Lung (tissue), 12 donors: ENCODE results near the gene TMEM131L. TPM values are rescaled to one million over a fixed set of nuclear protein-coding genes. Genes with fewer than 3 reads are reported as not detected.
"Not testable (repeated sequence)": the region's sequence is repeated elsewhere in the genome, so short reads cannot be mapped to it uniquely, and the experiment has no call there.

Experiments used
- ATAC-seq: fragments of 200-7000 bp; cut with Tn5 transposase; one replicate; pipeline ENCODE4 v1.9.1; 2020; ENCODE audit warnings: moderate number of reproducible peaks; ENCODE audit not compliant: insufficient read depth, low FRiP score
- DNase-seq, 3 donors: peaks; one replicate each; pipeline ENCODE4 v3.0.0-alpha.2; 2013 to 2017
- H3K27ac ChIP-seq, 2 donors: one replicate each; pipeline ENCODE4 v1.5.1; 2013; ENCODE audit warnings: mild to moderate bottlenecking in 2 of 2, moderate library complexity in 2 of 2, control low read depth in 1 of 2, inconsistent platforms in 1 of 2, low read depth in 1 of 2, low read length in 1 of 2
- H3K27me3 ChIP-seq, 3 donors: one replicate each; pipeline ENCODE4 v1.5.1; 2013; ENCODE audit warnings: low read length in 2 of 3; ENCODE audit not compliant: control insufficient read depth in 3 of 3, insufficient read depth in 3 of 3
- H3K36me3 ChIP-seq, 4 donors: one replicate each; pipeline ENCODE4 v1.5.1; 2013; ENCODE audit warnings: low read length in 4 of 4, mild to moderate bottlenecking in 1 of 4, moderate library complexity in 1 of 4; ENCODE audit not compliant: control insufficient read depth in 4 of 4, insufficient read depth in 4 of 4
- H3K4me1 ChIP-seq, 5 donors: one replicate each; pipeline ENCODE4 v1.5.1; 2013; ENCODE audit warnings: low read length in 5 of 5, mild to moderate bottlenecking in 2 of 5, moderate library complexity in 1 of 5; ENCODE audit not compliant: control insufficient read depth in 5 of 5, insufficient read depth in 5 of 5
- H3K4me3 ChIP-seq: one replicate; pipeline ENCODE4 v1.5.1; 2013; ENCODE audit warnings: mild to moderate bottlenecking, control low read depth, moderate library complexity
- H3K9ac ChIP-seq, 2 donors: one replicate each; pipeline ENCODE4 v1.5.1; 2013; ENCODE audit warnings: low read length in 2 of 2, control low read depth in 1 of 2; ENCODE audit not compliant: insufficient read depth in 1 of 2
- H3K9me3 ChIP-seq, 4 donors: one replicate each; pipeline ENCODE4 v1.5.1; 2013; ENCODE audit warnings: low read length in 3 of 4, mild to moderate bottlenecking in 1 of 4, moderate library complexity in 1 of 4; ENCODE audit not compliant: control insufficient read depth in 4 of 4, insufficient read depth in 3 of 4
- CTCF ChIP-seq: IDR thresholded peaks from 2 replicates; pipeline ENCODE4 v1.5.1; 2012; ENCODE audit warnings: mild to moderate bottlenecking; ENCODE audit errors: control extremely low read depth, extremely low read depth
- WGBS, 2 donors: extraction: QIAGEN DNeasy Blood & Tissue Kit; methylation state at CpG; one replicate each; pipeline ENCODE4 v1.1.7; 2013; 5-methylcytosine and 5-hydroxymethylcytosine counted together
- polyA plus RNA-seq, 2 donors: library from polyadenylated mRNA; stranded (reverse); fragments of 200-250 nt; gene quantifications; one replicate each; pipeline ENCODE4 v1.2.1, GENCODE V29; 2013
- total RNA-seq, 2 donors: library from RNA; depleted of rRNA in 1 of 2; stranded (reverse); fragments of >200 nt in 1 of 2; gene quantifications; one replicate each; pipeline ENCODE4 v1.2.1, GENCODE V29; 2014 to 2021
- donor health status: control.
- donor health status: control.
- donor health status: Bipolar disorder and iron deficiency.
- donor health status: healthy.
- donor health status: DM: yes; HTN: yes; CAD: no.

The TMEM131L gene
- total and polyA plus RNA-seq, 4 donors = 2.9 to 40.6 (median 11.8) TPM

- H3K9me3 ChIP-seq = peaks cover 0 to 3% (median 0%) of the 10 kb centered on the region in 4 donors
- H3K4me3 ChIP-seq = no peak overlapping the region
- H3K27ac ChIP-seq = no peak overlapping the region
- WGBS, 2 donors = 97 to 99% methylated on average over 3 of the region's 3 CpGs
- H3K36me3 ChIP-seq = peaks cover 29 to 38% (median 34%) of the 10 kb centered on the region in 4 donors
- H3K4me1 ChIP-seq = no peaks in the 10 kb centered on the region
- H3K27me3 ChIP-seq = no peaks in the 10 kb centered on the region
- no peak overlapping the region for H3K9ac ChIP-seq
- DNase-seq (no peak), ATAC-seq (no peak)
- no peak for TF ChIP-seq CTCF
Measured at GRCh38 chr4:153602758-153603157, 136.6 kb downstream of the TMEM131L start.

DNA sequence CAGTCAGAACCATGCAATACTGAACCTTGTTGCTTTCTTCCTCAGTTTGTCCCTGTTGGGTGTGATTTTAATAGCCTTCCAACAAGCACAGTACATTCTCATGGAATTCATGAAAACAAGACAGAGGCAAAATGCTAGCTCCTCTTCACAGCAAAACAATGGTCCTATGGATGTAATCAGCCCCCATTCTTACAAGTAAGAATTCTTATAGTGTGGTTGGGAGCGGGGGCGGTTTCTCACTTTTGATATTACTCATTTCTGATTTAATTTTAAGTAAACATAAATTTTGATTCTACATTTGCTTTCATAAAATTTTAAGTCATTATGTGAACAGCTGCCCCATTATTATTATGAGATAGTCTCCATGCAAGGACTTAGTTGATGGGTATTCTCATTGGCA, 137.1 kb downstream of the TMEM131L start:
- 95 to 100% methylated on average over 2 of the region's 2 CpGs for WGBS, 2 donors
- Histone ChIP-seq H3K36me3 (peaks cover 30 to 35% (median 32%) of the 10 kb centered on the region in 4 donors), H3K9ac (no peak overlapping the region), H3K4me3 (no peak overlapping the region), H3K27ac (no peak overlapping the region), H3K4me1 (no peaks in the 10 kb centered on the region), H3K27me3 (no peaks in the 10 kb centered on the region), H3K9me3 (peaks cover 0 to 3% (median 0%) of the 10 kb centered on the region in 4 donors)
- no peak for TF ChIP-seq CTCF
- DNase-seq = no peak
- ATAC-seq = no peak

GRCh38 chr4:153603835-153604234, 137.7 kb downstream of the TMEM131L start:
- no peak overlapping the region for H3K4me3 ChIP-seq
- ATAC-seq = no peak
- H3K27me3 ChIP-seq = no peaks in the 10 kb centered on the region
- H3K4me1 ChIP-seq = no peaks in the 10 kb centered on the region
- no peak for DNase-seq
- H3K9ac ChIP-seq = no peak overlapping the region
- peaks cover 0 to 3% (median 0%) of the 10 kb centered on the region in 4 donors for H3K9me3 ChIP-seq
- H3K36me3 ChIP-seq = peaks cover 26 to 36% (median 31%) of the 10 kb centered on the region in 4 donors
- 92 to 94% methylated on average over 3 of the region's 3 CpGs for WGBS, 2 donors
- no peak overlapping the region for H3K27ac ChIP-seq
- no peak for TF ChIP-seq CTCF

GRCh38 chr4:153609070-153609469, 142.9 kb downstream of the TMEM131L start:
- H3K27ac ChIP-seq, H3K9ac ChIP-seq, H3K4me3 ChIP-seq, DNase-seq, H3K27me3 ChIP-seq, ATAC-seq, H3K4me1 ChIP-seq, H3K9me3 ChIP-seq: not testable (repeated sequence)
- H3K36me3 ChIP-seq = peaks cover 13 to 39% (median 26%) of the 10 kb centered on the region in 4 donors
- WGBS, 2 donors = 26 to 60% methylated on average over 2 of the region's 2 CpGs
